Suppressor macrophage treated with lipopolysaccharide for 4 hours (primary cell): ENCODE measurements around the gene AJAP1.

Source experiments
- DNase-seq: peaks from one replicate; pipeline ENCODE4 v3.0.0-alpha.2; 2020

The AJAP1 gene

DNA sequence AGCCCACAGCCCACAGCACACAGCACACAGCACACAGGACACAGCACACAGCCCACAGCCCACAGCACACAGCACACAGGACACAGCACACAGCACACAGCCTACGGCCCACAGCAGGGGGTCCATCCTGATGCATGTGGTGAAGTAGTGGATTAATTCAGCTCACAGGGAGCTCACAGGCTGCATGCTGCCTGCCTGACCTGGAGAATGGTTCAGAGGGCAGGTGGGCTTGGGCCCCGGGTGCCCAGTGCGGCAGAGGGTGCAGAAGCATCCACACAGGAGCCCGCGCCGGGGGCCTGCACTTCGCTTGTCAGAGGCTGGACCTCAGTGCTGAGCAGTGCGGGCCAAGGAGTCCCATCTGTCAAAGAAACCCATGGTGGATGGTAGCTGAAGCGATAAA lies 21.1 kb upstream of the AJAP1 start:
- no peak for DNase-seq

DNA sequence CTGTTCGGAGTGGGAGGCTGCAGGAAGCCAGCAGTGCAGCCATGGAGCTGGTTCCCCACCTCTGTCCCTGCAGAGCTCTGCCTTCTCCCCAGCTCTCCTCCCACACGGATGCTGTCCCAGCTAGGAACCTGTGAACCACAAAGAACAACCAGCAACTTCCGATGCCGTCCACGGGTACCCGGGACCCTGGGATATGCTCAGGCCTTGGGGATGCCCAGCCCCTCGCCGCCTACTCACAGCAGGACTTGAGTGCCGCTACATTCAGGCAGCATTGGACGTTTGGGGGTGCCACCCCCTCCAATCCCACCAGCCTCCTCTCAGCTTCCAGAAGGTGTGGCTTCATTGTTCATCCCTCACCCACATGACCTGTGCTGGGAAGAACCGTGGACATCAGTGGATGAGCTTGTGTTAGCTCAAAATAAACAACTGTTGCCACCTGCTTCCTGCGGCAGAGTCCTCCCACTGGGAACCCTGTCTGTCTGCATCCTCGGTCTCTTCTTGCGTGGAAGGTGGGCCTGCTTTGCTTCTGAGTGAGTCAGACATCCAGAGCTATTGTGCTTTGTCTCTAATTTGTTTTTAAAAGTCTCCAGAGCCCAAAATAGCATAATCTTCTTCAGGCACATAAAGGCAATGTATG lies 20.1 kb upstream of the AJAP1 start:
- DNase-seq: no peak

DNA sequence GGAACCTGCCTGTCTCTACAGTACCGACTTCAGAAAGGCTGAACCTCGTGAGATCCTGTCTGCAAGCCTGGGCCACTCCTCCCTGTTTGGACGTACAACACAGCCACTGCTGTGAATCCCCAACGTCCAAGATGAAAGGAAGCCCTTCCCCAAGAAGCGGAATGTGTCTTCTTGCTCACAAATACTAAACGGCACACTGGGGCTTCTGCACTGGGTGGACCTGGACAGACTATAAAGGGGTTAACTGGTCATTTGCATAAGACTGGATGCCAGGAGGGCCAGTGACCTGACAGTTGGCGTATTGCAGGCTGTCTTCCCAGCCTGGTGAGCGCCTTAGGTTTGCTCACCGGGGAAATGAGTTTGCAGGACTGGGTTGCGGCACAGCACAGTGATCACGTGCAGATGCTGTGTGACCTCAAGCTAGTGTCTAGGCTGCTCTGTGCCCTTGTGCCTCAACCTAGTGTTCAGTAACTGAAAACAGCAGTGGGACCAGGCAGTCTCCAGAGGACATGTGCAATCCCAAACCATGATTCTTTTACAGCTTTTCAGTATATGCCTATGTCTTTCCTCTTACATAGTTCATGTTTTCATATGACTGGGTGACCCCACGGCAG lies 19.5 kb upstream of the AJAP1 start:
- no peak for DNase-seq

DNA sequence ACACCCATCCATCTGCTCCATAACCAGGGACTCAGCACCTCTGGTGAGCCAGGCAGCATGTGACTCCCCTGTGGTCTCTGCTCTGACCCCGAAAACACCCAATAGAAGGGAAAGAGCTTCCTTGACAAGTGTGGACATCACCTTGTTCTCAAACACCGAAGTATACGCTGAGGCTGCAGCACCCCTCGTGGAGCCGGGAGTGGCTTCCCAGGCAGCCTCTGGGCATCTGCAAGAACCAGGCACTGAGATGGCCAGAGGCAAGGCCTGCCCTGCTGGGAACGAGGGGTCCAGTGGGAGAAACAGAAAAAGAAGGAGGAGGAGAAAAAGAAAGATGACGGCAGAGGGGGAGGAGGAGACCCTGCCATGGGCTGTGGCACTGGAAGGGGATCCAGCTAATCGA lies 18.2 kb upstream of the AJAP1 start:
- no peak for DNase-seq

DNA sequence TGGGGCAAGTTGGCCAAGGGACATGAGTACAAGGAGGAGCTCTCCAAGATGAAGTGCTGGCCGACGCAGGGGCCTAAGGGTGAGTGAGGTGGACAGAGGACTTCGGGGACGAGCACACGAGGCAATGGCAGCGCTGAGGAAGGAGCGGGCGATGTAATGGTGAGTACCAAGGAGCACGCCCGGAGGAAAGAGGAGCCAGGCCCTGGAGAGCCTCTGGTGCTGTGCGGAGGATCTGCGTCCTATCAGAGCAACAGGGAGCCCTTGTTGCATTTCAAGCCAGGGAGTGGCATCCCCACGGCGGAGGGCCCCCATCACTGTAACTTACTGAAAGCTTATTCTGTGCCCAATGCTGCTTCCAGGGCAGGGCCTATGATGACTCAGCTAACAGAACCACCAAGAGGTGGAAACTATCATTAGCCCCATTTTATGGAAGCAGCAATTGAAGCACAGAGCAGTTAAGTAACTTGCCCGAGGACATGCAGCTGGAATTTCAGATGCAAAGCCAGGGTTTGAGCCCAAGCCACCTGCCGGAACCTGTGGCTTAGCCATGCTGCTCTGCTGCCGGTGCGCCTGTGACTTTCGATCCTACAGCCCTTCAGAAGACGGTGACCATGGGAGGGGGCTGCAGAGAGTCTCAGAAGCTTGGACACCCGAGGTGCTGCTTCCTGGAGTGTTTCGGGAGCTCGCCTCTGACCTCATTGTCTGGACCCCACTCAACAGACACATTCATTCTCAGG lies 17.6 kb upstream of the AJAP1 start:
- no peak for DNase-seq

DNA sequence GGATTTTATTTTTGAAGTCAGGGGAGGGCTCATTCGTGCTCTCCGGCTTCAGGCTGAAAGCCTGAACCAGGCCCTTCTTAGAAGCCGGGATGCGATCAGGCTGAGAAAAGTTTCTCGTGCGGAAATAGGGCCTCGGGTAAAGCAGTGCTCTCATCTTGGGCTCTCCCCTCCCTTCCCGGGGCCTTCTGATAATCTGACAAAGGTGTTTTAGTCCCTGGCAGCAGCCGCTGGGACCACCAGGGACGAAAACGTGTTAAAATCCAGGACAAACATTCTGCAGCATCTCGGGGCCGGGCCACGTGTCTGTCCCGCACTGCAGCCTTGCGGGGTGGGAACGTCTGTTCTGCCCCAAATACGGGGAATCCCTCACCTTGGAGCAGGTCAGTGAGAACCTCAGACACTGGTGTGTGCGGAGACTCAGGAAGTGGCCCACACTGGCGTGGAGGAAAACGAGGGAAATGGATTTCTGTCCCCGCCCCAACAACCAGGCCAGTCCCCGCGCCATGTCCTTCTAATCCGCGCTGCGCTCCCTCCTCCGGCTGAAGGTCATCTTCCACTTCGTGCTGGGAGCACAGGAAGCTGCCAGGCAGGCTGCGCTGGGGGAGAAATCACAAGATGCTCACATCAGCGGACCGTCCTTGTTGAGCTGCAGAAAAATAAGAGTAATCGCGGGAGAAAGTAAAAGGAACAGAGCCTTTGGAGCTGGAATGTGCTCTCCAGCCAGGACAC lies 16.6 kb upstream of the AJAP1 start:
- DNase-seq: no peak

DNA sequence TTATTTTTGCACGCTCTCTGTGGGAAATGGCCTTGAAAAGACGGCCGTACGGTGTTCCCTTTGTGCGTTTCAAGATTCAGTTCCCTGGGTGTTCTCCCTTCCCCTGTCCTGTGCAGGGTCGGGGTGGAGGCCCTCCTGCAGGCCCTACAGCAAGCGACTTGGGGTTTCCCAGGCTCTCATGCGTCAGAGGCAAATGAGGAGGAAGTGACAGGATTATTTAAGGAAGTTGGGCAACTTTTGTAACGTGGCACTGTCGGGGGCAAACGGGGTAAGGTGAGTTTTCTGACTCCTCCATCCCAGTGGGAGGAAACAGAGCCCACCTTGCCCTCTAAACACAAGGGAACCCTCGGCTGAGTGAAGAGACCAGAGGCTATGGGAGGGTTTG lies 16.1 kb upstream of the AJAP1 start:
- DNase-seq: peak; percentile 60

DNA sequence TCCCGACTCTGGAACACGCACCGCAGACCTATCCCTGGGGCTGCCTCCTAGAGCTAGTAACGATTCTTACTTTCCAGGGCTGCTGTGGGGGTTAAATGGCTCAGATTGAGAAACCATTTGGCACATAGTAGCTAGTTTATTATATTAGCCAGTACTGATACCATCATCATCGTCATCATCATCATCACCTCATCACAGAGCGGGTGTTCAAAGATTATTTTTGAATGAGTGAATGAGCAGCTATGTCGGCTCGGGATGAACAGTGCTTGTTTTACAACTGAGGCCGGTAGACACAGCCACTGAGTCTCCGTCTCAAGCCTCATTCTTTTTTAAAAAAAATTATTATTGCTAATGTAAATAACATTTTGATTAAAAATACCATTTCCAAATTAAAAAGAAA lies 13.5 kb upstream of the AJAP1 start:
- no peak for DNase-seq

DNA sequence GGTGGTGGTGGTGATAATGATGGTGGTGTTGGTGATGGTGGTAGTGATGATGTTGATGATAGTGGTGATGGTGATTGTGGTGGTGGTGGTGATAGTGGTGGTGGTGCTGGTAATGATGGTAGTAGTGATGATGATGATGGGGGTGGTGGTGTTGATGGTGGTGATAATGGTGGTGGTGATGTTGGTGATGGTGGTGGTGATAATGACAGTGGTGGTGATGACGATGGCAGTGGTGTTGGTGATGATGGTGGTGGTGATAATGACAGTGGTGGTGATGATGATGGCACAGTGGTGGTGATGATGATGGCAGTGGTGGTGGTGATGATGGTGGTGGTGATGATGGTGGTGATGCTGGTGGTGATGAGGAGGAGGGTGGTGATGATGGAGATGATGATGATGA lies 7.0 kb upstream of the AJAP1 start:
- no peak for DNase-seq

DNA sequence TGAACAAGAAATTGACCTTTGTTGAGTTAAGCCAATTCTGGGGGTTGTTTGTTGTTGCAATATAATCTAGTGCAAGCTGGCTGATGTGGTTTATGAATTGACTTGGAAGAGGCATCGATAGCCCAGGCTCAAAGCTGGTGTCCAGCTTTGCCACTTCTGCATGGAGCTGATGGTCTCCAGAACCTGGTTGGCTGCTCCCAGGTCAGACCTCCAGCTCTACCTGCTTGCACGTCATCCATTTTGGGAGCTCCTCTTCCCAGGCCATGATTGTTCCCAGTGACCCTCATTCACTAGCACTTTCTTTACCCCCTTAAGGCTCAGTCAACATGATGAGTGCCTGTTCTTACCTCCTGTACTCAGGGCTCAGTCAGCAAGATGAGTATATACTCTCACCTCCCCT lies 5.8 kb upstream of the AJAP1 start:
- DNase-seq: no peak

DNA sequence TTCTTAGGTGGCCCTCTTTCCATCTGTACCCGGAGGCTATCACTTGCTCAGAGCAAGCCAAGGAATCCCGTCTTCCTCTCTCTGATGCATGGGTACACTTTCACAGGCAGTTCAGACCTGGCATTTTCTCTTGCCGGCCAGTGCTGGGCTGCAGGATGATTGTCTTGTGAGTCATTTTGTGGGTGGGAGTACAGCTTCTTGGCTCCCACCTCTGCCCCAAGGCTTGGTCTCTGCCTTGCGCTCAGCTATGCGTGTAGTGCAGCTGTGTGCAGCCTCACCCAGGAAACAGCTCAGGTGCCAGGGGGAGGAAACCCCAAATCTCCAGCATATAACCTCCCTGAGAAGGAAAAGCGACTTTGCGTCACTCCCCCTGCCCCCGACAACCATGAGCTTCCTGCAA lies 3.9 kb upstream of the AJAP1 start:
- DNase-seq: no peak

DNA sequence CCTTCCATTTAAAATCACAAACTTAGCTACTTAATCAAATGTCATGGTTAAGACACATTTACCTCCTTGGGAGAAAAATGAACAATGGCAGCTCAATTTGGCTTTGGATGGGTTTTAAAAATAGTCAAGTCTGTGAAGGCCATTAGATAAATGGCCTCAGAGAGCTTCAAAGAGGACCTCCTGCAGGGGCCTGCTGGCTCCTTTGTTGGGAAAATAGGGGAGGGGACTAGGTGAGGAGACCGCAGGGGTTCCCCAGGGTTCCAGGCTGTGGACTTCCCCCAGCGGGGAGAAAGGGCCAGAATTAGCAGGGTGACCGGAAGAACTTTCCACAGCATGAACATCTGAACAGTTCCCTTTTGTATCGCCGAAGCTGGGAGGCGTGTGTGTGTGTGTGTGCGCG lies 3.4 kb upstream of the AJAP1 start:
- DNase-seq: no peak

DNA sequence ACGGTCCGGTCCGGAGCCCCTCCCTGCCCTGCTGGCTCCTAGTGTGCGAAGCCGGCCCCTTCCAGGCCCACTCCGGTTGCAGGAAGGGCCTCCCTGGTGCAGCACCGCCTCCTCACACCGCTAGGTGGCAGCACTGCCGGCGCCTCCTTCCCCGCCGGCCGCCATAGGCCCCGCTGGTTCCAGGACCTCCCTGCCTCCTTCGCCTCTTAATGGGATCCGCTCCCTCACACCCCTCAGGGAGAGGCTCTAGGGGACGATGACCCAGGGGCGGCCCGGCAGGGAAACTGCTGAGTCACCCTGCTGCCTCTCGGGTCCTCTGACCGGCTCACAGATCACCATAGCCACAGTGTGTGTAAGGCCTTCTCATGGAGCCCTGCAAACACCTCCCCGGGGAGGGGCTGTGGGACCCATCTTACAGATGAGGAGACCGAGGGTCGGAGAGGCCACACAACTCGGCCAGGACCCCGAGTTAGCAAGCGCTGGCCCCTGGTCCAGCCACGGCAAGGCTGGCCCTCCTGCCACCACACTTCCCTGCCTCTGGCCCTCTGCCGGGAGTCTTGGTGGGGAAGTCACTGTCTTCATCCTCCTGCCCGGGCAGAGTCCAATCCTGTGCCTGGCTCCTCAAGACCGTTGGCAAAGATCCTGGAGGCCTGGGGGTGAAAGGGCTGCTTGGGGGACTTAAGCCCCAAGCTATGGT lies 1.6 kb upstream of the AJAP1 start:
- peak; percentile 66 for DNase-seq

DNA sequence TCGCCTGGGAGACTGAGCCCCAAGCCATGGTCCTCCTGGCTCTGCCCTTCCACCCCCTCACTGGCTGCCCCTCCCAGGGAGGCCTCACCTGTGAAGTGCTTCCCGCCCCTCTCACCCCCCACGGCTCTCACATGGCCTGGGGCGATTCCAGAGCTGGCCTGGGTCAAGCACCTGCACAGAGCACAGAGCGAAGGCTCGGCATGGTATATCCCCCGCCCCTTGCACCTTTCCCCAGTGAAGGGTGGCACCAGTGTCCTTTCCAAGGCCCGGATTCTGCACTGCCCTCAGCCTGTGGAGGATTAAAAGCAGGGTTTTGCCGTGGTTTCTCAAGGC lies 1.1 kb upstream of the AJAP1 start:
- DNase-seq: no peak

DNA sequence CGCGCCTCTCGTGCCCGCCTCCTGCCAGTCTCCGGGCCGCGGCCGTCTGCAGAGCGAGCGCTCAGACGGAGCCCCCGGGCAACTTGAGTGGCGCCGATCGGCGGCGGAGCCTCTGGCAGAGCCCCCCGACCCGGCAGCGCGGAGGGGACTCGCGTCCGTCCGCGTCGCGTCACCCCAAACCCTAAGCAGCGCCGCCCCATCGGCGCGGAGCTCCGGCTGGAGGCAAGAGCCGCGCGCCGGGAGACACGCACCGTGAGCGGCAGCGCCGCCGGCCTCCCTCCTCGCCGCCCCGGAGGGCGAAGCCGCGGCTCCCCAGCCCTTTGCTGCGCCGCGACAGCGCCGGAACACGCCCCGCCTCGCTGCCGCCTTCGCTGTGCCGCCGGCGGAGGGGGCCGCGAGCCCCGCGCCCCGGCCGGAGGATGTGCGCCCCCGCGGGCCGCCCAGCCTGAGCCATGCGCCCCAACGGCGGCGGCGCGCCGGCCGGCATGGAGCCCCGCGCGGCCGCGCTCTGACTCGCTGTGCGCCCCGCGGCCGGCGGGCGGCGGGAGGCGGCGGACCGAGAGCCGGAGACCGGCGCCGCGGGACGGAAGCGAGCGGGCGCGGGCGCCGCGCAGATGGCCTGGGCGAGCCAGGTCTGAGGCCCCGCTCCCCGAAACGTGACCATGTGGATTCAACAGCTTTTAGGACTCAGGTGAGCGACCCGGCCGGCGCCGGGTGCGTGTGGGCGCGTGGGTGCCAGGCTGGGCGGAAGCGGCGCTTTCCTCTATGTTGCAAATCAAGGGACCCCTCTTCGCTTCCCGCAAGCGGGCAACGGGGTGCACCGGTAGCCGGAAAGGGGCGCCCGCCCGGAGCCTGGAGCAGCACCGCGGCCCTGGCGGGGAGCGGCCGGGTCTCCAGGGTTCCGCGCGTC lies 610 bp downstream of the AJAP1 start:
- DNase-seq: no peak

DNA sequence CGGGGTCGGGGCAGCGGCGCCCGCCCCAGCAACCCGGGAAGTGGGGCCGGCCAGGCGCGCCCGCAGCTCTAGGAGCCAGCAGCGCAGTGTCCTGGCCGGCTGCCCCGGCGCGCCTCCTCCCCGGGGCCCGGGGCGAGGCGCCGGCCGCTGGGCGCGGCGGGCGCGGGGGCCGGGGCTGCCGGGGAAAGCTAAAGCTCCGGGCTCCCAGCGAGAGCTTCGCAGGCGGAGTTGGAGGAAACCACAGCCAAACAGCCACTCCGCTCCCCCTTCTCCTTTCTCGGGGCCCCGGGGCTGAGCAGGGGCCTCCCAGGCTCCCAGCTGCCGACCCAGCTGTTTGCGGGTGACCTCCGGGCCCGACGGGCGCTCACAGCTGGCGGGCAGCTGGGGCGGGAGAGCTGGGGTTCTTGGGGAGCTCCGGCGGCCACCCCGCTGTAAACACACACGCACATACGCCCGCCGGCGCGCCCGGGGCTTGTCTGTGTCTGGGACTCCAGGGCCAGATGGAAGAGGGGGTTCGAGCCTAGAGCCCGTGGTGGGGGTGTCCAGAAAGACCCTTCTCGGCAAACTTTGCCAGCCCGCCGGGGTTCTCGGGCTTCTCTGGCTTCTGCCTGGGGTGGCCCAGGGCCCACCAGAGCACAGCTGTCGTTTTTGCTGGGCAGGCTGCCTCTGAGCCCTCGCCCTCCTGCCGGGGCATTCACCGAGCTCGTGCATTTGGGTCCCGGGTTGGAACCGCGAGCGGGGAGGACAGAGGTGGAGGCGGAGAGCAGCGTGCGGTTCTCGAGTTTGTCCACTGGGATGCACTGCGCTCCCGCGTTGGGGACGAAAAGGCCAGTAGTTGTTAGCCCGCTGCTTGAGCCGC lies 1.5 kb downstream of the AJAP1 start:
- peak; percentile 5 for DNase-seq

DNA sequence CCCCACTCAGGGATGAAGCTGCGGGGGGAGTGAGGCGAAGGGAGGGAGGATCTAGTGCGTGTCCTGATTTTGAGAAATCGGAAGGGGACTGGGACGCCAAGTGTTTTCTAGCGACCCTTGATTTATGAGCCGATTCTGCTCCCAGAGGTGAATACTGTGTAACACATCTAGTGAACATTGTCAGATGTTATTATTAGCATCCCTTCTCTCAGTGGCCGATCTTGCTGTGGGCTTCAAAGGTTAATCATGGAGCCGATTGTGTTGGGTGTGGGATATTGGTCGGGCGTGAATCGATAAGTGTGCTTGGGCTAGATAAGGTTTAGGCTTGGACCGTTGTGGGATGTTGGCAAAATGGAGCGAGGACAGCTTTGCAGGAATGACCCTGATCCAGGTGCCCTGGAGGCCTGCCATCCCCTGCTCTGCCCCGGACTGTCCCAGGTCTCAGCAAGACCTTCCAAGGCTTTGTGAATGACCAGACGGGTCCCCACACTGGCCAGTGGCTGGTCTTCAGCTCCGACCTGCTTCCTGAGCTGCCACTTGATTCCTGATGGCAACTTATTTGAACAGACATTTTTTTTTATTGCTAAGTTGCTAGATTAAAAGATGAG lies 2.2 kb downstream of the AJAP1 start:
- no peak for DNase-seq

DNA sequence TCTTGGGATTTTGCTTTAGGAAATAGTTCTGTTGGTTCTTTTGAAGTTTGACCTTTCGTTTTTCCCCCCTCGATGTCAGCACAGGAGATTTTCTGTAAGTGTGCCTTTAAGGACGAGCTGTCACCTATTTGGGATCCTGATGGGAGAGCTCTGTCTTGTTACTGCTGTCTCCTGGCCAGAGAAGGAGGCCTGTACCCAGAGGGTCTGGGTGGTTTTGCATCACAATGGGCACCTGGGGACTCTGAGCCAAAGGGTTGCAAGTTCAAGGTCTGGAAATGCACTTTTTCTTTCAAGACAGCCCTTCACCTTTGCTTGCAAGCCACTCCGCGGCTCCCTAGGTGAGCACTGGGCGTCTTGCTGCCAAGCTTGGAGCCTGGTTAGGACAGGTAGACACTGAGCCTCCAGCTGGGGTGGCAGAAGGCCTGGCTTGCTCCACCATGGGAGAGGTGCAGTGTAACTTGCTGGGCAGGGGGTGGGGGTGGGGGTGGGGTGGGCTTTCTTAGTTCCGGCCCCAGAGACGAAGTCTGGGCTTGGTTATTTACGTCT lies 2.9 kb downstream of the AJAP1 start:
- no peak for DNase-seq

DNA sequence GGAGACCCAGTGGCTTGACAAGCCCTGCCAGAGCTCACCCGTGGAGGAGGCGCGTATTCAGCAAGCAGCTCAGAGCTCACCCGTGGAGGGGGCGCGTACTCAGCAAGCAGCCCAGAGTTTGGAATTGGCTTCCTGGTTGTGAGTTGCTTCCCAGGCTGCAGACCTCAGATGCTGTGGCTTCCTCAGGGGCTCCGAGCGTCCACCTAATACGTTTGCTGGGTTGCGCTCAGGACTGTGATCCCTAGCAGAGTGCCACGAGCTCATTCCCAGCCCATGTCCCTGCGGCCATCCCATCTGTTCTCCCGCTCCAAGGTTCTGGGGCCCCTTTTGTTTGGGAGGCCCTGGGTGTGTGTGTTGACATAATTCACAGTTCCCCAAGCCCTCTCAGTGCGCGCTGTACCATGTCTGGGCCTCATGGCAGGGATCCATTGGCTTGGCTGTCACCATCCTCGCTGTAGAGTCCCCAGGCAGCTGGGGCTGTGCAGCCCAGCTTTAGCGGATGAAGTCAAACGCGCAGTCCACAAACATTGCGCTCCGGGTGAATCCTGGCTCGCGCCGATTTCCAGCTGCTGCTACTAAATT lies 3.6 kb downstream of the AJAP1 start:
- DNase-seq: no peak
